ENCODE measurements around the gene MTA2. TPM values are rescaled to one million over a fixed set of nuclear protein-coding genes. Genes with fewer than 3 reads are reported as not detected.

MTA2 gene
- total RNA-seq = 95.2 and 143 TPM in 2 replicates

GRCh38 chr11:62601372-62602140 lies at the start of gene MTA2:
TSS of gene MTA2 (minus strand) at chr11:62601865. CDS start at chr11:62601450, 415 bp downstream.

GRCh38 chr11:62645946-62646824 lies 44.5 kb upstream of the MTA2 start, which contains the start of gene GANAB:
TSS of gene GANAB (minus strand) at chr11:62646613. CDS start at chr11:62646599, 14 bp downstream.

DNA sequence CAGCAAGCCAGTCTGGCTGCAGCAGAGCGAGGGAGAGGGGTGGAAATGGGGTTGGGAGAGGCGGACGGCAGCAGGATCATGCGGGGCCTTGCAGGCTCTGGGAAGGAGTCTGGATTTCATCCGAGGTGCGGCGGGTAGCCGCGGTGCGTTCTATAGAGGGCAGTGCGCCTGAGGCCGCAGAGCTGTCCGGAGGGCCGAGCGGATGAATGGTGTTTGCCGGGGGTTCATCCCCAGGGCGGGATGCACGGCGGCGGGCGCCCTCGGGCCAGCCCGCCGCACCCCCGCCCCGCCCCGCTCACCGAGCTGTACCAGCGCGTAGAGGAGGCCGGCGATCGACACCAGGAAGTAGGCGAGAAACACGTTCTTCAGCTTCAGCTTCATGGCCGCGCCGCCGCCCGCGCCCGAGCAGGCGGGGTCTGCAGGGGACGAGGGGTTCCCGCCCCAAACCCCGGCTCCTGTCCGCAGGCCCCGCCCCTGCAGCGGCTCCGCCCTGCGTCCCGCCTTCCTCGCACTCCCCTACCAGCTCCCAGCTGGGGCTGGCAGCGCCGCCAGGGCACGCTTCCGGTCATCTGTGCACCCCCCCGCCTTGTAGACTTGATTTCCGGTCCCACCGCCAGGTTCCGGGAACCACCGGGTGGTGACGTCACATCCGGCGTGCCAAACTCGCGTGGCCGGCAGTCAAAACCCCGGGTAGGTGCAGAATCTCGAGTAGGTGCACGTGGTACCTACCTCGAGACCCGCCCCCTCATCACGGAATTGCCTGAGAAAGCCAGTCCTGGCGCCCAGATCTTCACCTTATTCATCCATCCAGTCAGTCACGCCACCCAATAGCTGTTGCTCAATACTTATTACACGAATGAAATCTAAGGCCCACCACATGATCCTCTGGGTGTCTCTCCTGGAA lies 20.2 kb upstream of the MTA2 start, which contains the start of gene B3GAT3:
Gene B3GAT3 (minus strand): TSS at position 420 of the 904 bp plus-strand sequence. CDS start 39 bp downstream, at position 381.

GRCh38 chr11:62612366-62613290 lies 11.0 kb upstream of the MTA2 start, which contains the start of the genes EML3 and ROM1:
TSS of gene EML3 (minus strand) at chr11:62612775. CDS start at chr11:62612457, 318 bp downstream.
TSS of gene ROM1 (plus strand) at chr11:62613257. CDS start at chr11:62613282, 25 bp downstream.

GRCh38 chr11:62591448-62592145 lies 10.1 kb downstream of the MTA2 start, which contains the start of gene TUT1:
TSS of gene TUT1 (minus strand) at chr11:62591523. CDS start at chr11:62591485, 38 bp downstream.

GRCh38 chr11:62573592-62574362 lies 27.9 kb downstream of the MTA2 start, which contains the start of gene EEF1G:
TSS of gene EEF1G (minus strand) at chr11:62573891. CDS start at chr11:62573842, 49 bp downstream.

DNA sequence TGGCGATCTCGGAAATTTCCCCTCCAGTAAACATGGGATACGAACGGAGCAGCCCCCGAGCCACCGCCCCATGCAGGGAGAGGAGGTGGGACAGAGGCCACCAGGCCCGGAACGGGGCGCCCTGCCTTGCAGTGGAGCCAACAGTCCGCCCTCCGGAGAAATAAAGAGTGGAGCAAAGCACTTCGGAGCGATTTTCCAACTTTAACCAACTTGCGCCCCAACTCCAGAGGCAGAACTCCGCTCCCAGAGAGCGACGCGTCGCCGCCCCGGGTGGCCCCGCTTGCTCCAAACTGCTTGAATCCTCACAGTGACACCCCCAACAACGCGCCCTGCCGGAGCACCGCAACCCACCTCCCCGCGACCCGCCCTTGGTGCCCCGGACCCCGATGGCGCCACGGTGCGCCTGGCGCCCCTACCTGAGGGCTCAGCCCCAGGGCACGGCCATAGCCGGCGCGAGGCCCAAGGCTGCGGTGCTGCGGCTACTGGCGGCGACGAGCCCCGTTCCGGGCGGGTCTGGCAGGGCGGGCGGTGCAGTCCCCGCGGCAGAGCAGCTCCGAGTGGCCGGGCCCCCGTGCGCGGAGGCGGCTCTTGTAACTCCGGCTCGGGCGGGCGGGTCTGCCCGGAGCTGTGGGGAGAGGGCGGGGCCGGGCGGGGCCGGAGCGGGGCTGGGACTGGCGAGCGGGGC lies 55.3 kb downstream of the MTA2 start, which contains the start of gene AHNAK:
Gene AHNAK (minus strand): TSS at position 563 of the 685 bp plus-strand sequence. CDS start 10,708 bp downstream, outside the sequence.

Small RNA genes lying within 50 kb of the gene (small RNA-seq; reads per million reads assigned to genes)
- gene AP001458.1 (not detected), gene EEF1G (not detected), gene MIR6747 (0.11 reads per million)

Other genes starting within 250 kb of the MTA2 start
- not detected in 2 replicates for gene SCGB1A1, start 182.8 kb downstream of the MTA2 start, total RNA-seq
- 800 and 1,162 TPM in 2 replicates for gene AHNAK, start 55.1 kb downstream of the MTA2 start, total RNA-seq
- gene EEF1G, start 28.0 kb downstream of the MTA2 start, total RNA-seq = 828 and 1,333 TPM in 2 replicates
- gene TUT1, start 10.3 kb downstream of the MTA2 start, total RNA-seq = 4.8 and 7.6 TPM in 2 replicates
- 22.0 and 25.6 TPM in 2 replicates for gene EML3, start 10.9 kb upstream of the MTA2 start, total RNA-seq
- gene ROM1, start 11.4 kb upstream of the MTA2 start, total RNA-seq = 3.1 and 4.4 TPM in 2 replicates
- gene B3GAT3, start 20.1 kb upstream of the MTA2 start, total RNA-seq = 28.0 and 42.3 TPM in 2 replicates
- gene GANAB, start 44.7 kb upstream of the MTA2 start, total RNA-seq = 178 and 191 TPM in 2 replicates
- 30.5 and 34.8 TPM in 2 replicates for gene INTS5, start 51.4 kb upstream of the MTA2 start, total RNA-seq
- gene C11orf98, start 63.3 kb upstream of the MTA2 start, total RNA-seq = 24.8 and 29.4 TPM in 2 replicates
- 8.5 and 17.6 TPM in 2 replicates for gene CSKMT, start 63.4 kb upstream of the MTA2 start, total RNA-seq
- 7.8 and 9.2 TPM in 2 replicates for gene UQCC3, start 69.8 kb upstream of the MTA2 start, total RNA-seq
- gene LBHD1, start 70.4 kb upstream of the MTA2 start, total RNA-seq = 8.0 and 8.5 TPM in 2 replicates
- 70.6 and 99.2 TPM in 2 replicates for gene UBXN1, start 77.2 kb upstream of the MTA2 start, total RNA-seq
- gene LRRN4CL, start 87.7 kb upstream of the MTA2 start, total RNA-seq = 16.4 and 38.2 TPM in 2 replicates
- gene BSCL2, start 105.6 kb upstream of the MTA2 start, total RNA-seq = 36.0 and 43.4 TPM in 2 replicates
- gene GNG3, start 105.8 kb upstream of the MTA2 start, total RNA-seq = not detected in 2 replicates
- 9.9 and 12.5 TPM in 2 replicates for gene HNRNPUL2, start 125.6 kb upstream of the MTA2 start, total RNA-seq
- gene TTC9C, start 126.6 kb upstream of the MTA2 start, total RNA-seq = 32.3 and 36.0 TPM in 2 replicates
- 12.3 and 13.6 TPM in 2 replicates for gene ZBTB3, start 152.3 kb upstream of the MTA2 start, total RNA-seq
- gene POLR2G, start 159.7 kb upstream of the MTA2 start, total RNA-seq = 44.4 and 55.5 TPM in 2 replicates
- 14.7 and 19.5 TPM in 2 replicates for gene TAF6L, start 169.5 kb upstream of the MTA2 start, total RNA-seq
- gene TMEM179B, start 185.5 kb upstream of the MTA2 start, total RNA-seq = 25.0 and 38.9 TPM in 2 replicates
- gene TMEM223, start 190.1 kb upstream of the MTA2 start, total RNA-seq = 15.8 and 18.4 TPM in 2 replicates
- 24.2 and 26.1 TPM in 2 replicates for gene NXF1, start 203.6 kb upstream of the MTA2 start, total RNA-seq
- 31.5 and 36.0 TPM in 2 replicates for gene STX5, start 230.2 kb upstream of the MTA2 start, total RNA-seq
- not detected in 2 replicates for gene TEX54, start 231.0 kb upstream of the MTA2 start, total RNA-seq
- gene WDR74, start 237.7 kb upstream of the MTA2 start, total RNA-seq = 63.9 and 71.0 TPM in 2 replicates